ENCODE measurements around the gene GEN1.
A peak's percentile ranks its signal among the peaks of the same experiment; 100 is the strongest.

Gene GEN1

DNA sequence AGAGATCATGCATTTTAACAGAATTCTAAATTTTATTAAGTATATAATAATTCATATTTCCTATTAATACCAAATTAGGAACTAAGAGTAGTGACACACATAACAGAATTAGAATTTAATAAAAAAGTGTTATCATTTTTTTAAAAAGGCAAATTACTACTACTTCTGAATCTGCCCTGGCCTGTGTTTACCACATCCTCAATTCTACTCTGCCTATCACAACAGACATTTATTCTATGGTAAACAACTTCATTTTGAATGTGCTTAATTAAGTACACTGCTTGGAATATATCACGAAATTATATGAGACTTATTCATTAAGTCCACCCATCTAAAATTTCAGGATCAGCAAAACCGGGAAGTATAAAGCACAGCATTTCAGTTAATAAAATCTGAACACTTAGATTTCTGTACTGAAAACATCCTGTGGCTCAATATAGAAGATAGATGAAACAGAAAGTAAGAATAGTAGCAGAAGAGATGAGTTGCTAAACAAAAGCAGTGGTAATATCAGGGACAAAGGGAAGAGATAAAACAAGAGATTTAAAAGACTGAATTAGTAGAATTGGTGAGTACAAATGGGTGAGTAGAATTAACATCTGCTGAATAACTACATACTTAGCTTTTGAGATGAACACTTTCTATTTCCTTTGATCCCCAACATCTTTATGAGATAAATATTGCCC lies 4.0 kb upstream of the GEN1 start:
- CTCF ChIA-PET: interaction anchor here (1.0 kb wide), 1 partner anchor 15 kb away, joined by 3 read pairs; no protein-coding TSS in a partner anchor
- TF ChIP-seq, protein P1, sequence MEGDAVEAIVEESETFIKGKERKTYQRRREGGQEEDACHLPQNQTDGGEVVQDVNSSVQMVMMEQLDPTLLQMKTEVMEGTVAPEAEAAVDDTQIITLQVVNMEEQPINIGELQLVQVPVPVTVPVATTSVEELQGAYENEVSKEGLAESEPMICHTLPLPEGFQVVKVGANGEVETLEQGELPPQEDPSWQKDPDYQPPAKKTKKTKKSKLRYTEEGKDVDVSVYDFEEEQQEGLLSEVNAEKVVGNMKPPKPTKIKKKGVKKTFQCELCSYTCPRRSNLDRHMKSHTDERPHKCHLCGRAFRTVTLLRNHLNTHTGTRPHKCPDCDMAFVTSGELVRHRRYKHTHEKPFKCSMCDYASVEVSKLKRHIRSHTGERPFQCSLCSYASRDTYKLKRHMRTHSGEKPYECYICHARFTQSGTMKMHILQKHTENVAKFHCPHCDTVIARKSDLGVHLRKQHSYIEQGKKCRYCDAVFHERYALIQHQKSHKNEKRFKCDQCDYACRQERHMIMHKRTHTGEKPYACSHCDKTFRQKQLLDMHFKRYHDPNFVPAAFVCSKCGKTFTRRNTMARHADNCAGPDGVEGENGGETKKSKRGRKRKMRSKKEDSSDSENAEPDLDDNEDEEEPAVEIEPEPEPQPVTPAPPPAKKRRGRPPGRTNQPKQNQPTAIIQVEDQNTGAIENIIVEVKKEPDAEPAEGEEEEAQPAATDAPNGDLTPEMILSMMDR (IDR thresholded peaks at IDR 0.05; ENCODE audit: insufficient read depth, low read length, missing control alignments): no peak
- POLR2A ChIA-PET: no interaction called here
- no peak for DNase-seq (ENCODE audit: low read depth, low spot score)
- H3K4me3 ChIP-seq (ENCODE audit: low read depth, low read length): no peak overlapping the region

DNA sequence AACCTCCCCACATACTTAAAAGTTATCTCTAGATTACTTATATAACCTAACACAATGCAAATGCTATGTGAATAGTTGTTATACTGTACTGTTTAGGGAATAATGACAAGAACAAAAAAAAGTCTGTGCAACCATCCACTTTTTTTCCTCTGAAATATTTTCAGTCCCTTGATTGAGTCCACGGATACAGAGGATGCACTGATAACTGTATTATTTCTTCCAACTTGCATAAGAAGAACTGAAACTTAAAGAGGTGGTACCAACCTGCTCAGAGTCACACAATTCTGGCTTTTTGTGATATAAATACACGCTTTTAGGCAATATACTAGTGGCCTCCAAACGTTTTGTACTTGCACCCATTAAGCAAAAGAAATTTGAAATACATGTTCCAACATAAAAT lies 1.7 kb upstream of the GEN1 start:
- no peak for DNase-seq (ENCODE audit: low read depth, low spot score)
- POLR2A ChIA-PET: no interaction called here
- H3K4me3 ChIP-seq (ENCODE audit: low read depth, low read length): peak overlapping the region; percentile 23; the same call in 1 of the 2 replicates
- CTCF ChIA-PET: interaction anchor here (1.2 kb wide), 1 partner anchor 627 kb away, joined by 3 read pairs; no protein-coding TSS in a partner anchor
- TF ChIP-seq, protein P1 (IDR thresholded peaks at IDR 0.05; ENCODE audit: insufficient read depth, low read length, missing control alignments): no peak

DNA sequence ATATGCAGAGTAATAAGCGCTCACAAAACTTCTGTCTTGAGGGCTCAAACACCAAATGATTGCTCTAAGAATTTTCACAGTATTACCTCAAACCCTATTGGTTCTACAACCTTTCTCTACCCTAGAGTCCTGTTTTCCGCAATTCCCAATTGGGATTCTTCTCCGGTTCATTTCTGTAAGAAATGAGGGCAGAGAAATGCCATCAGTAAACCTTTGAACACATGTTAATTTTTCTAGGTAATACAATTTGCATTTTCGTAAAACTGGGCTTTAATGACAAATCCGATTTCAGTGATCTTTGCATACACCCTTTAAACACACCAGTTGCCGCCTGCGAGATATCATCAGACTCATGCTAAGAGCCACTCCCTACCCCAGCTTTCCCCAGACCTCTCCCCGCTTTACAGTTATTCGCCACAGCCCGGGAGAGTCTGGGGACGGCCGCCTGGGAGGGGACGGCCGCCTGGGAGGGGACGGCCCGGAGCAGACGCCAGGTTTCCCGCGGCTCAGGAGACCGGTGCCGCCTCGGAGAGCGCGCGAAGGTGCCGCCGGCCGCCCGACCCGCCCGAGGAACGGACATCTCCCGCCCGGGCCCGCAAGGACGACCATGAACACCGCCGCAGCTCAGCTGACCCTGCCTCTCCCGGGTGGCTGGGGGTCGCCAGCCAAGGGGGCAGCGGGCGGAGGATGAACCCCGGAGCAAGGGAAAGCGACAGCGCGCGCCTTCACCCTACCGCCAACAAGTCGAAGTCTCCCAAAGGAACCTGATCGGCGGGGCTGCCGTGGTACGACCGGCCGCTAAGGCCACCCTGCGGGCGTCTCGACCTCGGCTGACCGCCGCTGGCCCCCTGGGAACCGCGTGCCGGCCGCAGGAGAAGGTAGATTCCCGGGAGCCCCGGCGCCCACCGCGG lies 791 bp upstream of the GEN1 start:
- ChIA-PET POLR2A (interaction anchor here (0.6 kb wide), 1 partner anchor 620 kb away, joined by 3 read pairs; no protein-coding TSS in a partner anchor), CTCF (no interaction called here)
- peak overlapping the region; percentile 84 for H3K4me3 ChIP-seq (ENCODE audit: low read depth, low read length)
- TF ChIP-seq, protein P1 (IDR thresholded peaks at IDR 0.05; ENCODE audit: insufficient read depth, low read length, missing control alignments): no peak
- DNase-seq (ENCODE audit: low read depth, low spot score): no peak

DNA sequence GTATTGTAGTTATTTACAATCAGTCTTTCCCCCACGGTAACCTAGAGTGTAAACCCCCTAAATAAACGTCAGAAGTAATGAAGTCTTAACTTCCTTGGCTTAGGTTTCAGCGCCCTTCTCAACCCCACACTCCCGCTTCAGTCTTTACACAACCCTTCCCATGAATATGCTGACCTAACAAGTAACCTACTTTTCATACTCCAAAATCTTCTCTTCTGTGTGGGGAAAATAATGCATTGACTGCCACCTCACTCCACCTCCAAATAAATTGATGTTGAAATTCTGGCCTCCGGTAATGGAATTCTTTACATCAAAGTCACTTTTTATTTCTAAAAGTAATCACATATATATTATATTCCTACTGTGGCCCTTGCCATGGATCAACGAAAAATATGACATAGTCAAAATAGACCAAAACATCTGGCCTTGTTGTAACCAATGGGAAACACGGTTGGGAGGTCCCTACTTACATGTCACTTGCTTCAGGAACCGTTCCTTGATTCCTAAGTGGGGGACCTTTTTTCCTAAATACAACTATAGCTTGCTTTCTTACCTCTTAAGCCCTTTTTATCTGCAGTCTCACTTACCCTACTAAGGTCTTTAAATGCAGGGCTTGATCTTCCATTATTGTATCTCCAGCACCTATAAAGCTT lies 961 bp downstream of the GEN1 start:
- H3K4me3 ChIP-seq (ENCODE audit: low read depth, low read length): peak overlapping the region; percentile 84
- no peak for DNase-seq (ENCODE audit: low read depth, low spot score)
- TF ChIP-seq, protein P1 (IDR thresholded peaks at IDR 0.05; ENCODE audit: insufficient read depth, low read length, missing control alignments): no peak
- POLR2A ChIA-PET: interaction anchor here (0.9 kb wide), 1 partner anchor 33 kb away, joined by 3 read pairs; no protein-coding TSS in a partner anchor
- CTCF ChIA-PET: interaction anchor here (1.1 kb wide), 1 partner anchor 35 kb away, joined by 4 read pairs; no protein-coding TSS in a partner anchor

DNA sequence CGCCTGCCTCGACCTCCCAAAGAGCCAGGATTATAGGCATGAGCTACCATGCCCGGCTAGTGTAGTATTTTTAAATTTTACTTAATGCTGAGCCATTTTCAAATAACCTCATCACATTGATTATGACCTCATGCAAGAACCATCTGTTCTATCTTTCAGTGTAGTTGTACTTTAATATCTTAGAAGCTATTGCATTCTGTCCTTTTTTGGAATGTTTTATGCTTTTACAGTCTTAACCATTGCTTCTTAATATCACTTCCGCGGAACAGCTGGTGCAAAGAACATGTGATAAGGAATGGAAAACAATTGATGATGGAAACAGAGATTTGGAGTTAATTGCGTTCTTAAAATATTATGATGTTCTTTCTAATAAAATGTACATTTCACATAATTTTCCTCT lies 2.7 kb downstream of the GEN1 start:
- TF ChIP-seq, protein P1 (IDR thresholded peaks at IDR 0.05; ENCODE audit: insufficient read depth, low read length, missing control alignments): no peak
- CTCF ChIA-PET: interaction anchor here (1.0 to 1.2 kb wide), 2 partner anchors 393 to 420 kb away, joined by 3 to 4 read pairs; no protein-coding TSS in a partner anchor
- no peak for DNase-seq (ENCODE audit: low read depth, low spot score)
- H3K4me3 ChIP-seq (ENCODE audit: low read depth, low read length): no peak overlapping the region
- POLR2A ChIA-PET: interaction anchor here (0.6 kb wide), 1 partner anchor 189 kb away, joined by 3 read pairs; no protein-coding TSS in a partner anchor
